HepG2 (cell line): ENCODE results near the gene CHIC2. TPM values are rescaled to one million over a fixed set of nuclear protein-coding genes. Genes with fewer than 3 reads are reported as not detected.

Experiments
- ATAC-seq: fragments of 200-7000 bp; cut with Tn5 transposase; 3 replicates; pipeline ENCODE4 v1.9.1; 2020; ENCODE audit warnings: mild to moderate bottlenecking, moderate library complexity
- BruUV-seq: library from RNA; stranded (reverse); fragments of 400-500 nt; replicated peaks from 2 replicates; lab custom pipeline; 2021; lab: Mats Ljungman, UMichigan
- CTCF ChIA-PET: fragments of 300-600 bp; formaldehyde crosslinking; extraction: SDS; loops from one replicate; lab custom pipeline; 2021; ENCODE audit warnings: low total read pairs, inconsistent platforms, low intra/inter-chr PET ratio; lab: Yijun Ruan, JAX
- POLR2A ChIA-PET: fragments of 350-600 bp; sonication (Branson Sonifier 250); formaldehyde crosslinking; loops from one replicate; lab custom pipeline; 2020; ENCODE audit warnings: antibody characterized with exemption, inconsistent platforms; lab: Yijun Ruan, JAX
- DNase-seq: peaks from one replicate; pipeline ENCODE4 v3.0.0-alpha.2; 2015; ENCODE audit warnings: low spot score
- FAIRE-seq: peaks from 3 replicates; lab custom pipeline; 2011; peaks lifted over from hg19 to GRCh38; lab: Jason Lieb, UNC
- H2AFZ ChIP-seq: one replicate; pipeline ENCODE4 v1.6.1; 2011; ENCODE audit warnings: low read length, inconsistent platforms
- H3K27ac ChIP-seq: fragments of 300-600 bp; 3 replicates; pipeline ENCODE4 v1.8.0; 2011; ENCODE audit warnings: mixed run types, mild to moderate bottlenecking, mixed read lengths, low read length, inconsistent platforms; ENCODE audit not compliant: insufficient read depth; ENCODE audit errors: extremely low read length
- H3K27me3 ChIP-seq, 2 experiments: fragments of 200-600 bp in 1 of 2; 2 replicates in 1 of 2; 3 replicates in 1 of 2; pipeline versions ENCODE4 v1.6.0 to v1.8.0; 2011; ENCODE audit warnings: low read length in 2 of 2, mild to moderate bottlenecking in 2 of 2, moderate library complexity in 2 of 2, inconsistent platforms in 1 of 2; ENCODE audit not compliant: insufficient read depth in 2 of 2, control insufficient read depth in 1 of 2
- H3K36me3 ChIP-seq, 2 experiments: fragments of 200-600 bp in 1 of 2; replicated peaks in 1 of 2; 2 replicates in 1 of 2; 3 replicates in 1 of 2; pipeline versions ENCODE4 v1.5.1 to v1.8.0; 2011; ENCODE audit warnings: low read length in 2 of 2, inconsistent platforms in 1 of 2; ENCODE audit not compliant: insufficient read depth in 2 of 2, control insufficient read depth in 1 of 2
- H3K4me1 ChIP-seq: 2 replicates; pipeline ENCODE4 v1.5.1; 2012; ENCODE audit warnings: low read length, inconsistent platforms; ENCODE audit not compliant: insufficient read depth
- H3K4me2 ChIP-seq: 2 replicates; pipeline ENCODE4 v1.6.0; 2011; ENCODE audit warnings: low read depth, low read length, inconsistent platforms
- H3K4me3 ChIP-seq, 3 experiments: fragments of 200-600 bp in 1 of 3; sonication (generic), shearing (Covaris generic) in 1 of 3; replicated peaks in 1 of 3; 2 replicates each; pipeline ENCODE4 v1.5.1; 2011 to 2016; ENCODE audit warnings: low read length in 3 of 3, inconsistent platforms in 2 of 3, low read depth in 2 of 3, mild to moderate bottlenecking in 2 of 3, control low read depth in 1 of 3, mixed read lengths in 1 of 3; ENCODE audit not compliant: insufficient read depth in 1 of 3
- H3K79me2 ChIP-seq: one replicate; pipeline ENCODE4 v1.6.1; 2011; ENCODE audit warnings: low read length, inconsistent platforms; ENCODE audit not compliant: insufficient read depth
- H3K9ac ChIP-seq: 2 replicates; pipeline ENCODE4 v1.6.0; 2011; ENCODE audit warnings: mild to moderate bottlenecking, low read depth, low read length, inconsistent platforms; ENCODE audit not compliant: insufficient read depth
- H3K9me3 ChIP-seq: 2 replicates; pipeline ENCODE4 v1.5.1; 2012; ENCODE audit warnings: mild to moderate bottlenecking, low read length
- H4K20me1 ChIP-seq: 2 replicates; pipeline ENCODE4 v1.6.0; 2011; ENCODE audit warnings: inconsistent platforms, mild to moderate bottlenecking, low read length, moderate library complexity; ENCODE audit not compliant: insufficient read depth
- ASH2L ChIP-seq: fragments of 300-600, 200-600 bp; sonication (generic); IDR thresholded peaks from 2 replicates; pipeline ENCODE4 v1.7.0; 2017; ENCODE audit warnings: low read depth, mild to moderate bottlenecking, moderate library complexity, mixed read lengths, low read length; ENCODE audit not compliant: insufficient read length
- CEBPB ChIP-seq: IDR thresholded peaks from 2 replicates; pipeline ENCODE4 v1.6.1; 2011; ENCODE audit warnings: low read depth, low read length, improper control_type of control experiment, borderline replicate concordance
- CENPX ChIP-seq: sonication (generic); formaldehyde crosslinking; IDR thresholded peaks from 2 replicates; pipeline ENCODE4 v1.9.0; 2021; ENCODE audit warnings: mild to moderate bottlenecking, missing genetic modification reagents, moderate library complexity
- CHD2 ChIP-seq: IDR thresholded peaks from 2 replicates; pipeline ENCODE4 v1.6.1; 2011; ENCODE audit warnings: low read depth, low read length, improper control_type of control experiment
- ETV5 ChIP-seq: IDR thresholded peaks from 2 replicates; pipeline ENCODE4 v1.6.1; 2018; ENCODE audit warnings: missing biosample characterization, missing genetic modification reagents, inconsistent platforms, borderline replicate concordance
- FIP1L1 ChIP-seq: fragments of 200-400 bp; formaldehyde crosslinking; IDR thresholded peaks from 2 replicates; pipeline ENCODE4 v1.6.1; 2018; ENCODE audit warnings: low read depth, mild to moderate bottlenecking, low read length, moderate library complexity, borderline replicate concordance; ENCODE audit not compliant: insufficient read depth
- FOSL1 ChIP-seq: sonication (generic); formaldehyde crosslinking; IDR thresholded peaks from 2 replicates; pipeline ENCODE4 v1.9.0; 2021; ENCODE audit warnings: missing genetic modification reagents, borderline replicate concordance
- KDM2A ChIP-seq: sonication (generic); formaldehyde crosslinking; IDR thresholded peaks from 2 replicates; pipeline ENCODE4 v1.4.0; 2020; ENCODE audit warnings: low read depth, missing genetic modification reagents, borderline replicate concordance
- KDM4B ChIP-seq: sonication (generic); formaldehyde crosslinking; IDR thresholded peaks from 2 replicates; pipeline ENCODE4 v1.4.0; 2020; ENCODE audit warnings: missing genetic modification reagents
- NFYB ChIP-seq: sonication (generic); formaldehyde crosslinking; IDR thresholded peaks from 2 replicates; pipeline ENCODE4 v1.4.0; 2020; ENCODE audit warnings: missing genetic modification reagents
- RAD21 ChIP-seq: fragments of 450-650 bp; formaldehyde crosslinking; IDR thresholded peaks from 2 replicates; pipeline ENCODE4 v1.5.0; 2020; ENCODE audit warnings: mild to moderate bottlenecking
- SIN3B ChIP-seq: fragments of 150-350 bp; IDR thresholded peaks from 2 replicates; pipeline ENCODE4 v1.6.1; 2014; ENCODE audit warnings: low read length
- SMAD1 ChIP-seq: sonication (generic); formaldehyde crosslinking; IDR thresholded peaks from 2 replicates; pipeline ENCODE4 v1.4.0; 2020; ENCODE audit warnings: missing genetic modification reagents, low read depth, mild to moderate bottlenecking, borderline replicate concordance
- TBL1XR1 ChIP-seq: fragments of 150-350 bp; IDR thresholded peaks from 2 replicates; pipeline ENCODE4 v1.6.1; 2014; ENCODE audit warnings: borderline replicate concordance, low read length; ENCODE audit not compliant: partially characterized antibody
- THAP8 ChIP-seq: sonication (generic); formaldehyde crosslinking; IDR thresholded peaks from 2 replicates; pipeline ENCODE4 v1.5.1; 2020; ENCODE audit warnings: missing genetic modification reagents, mild to moderate bottlenecking, borderline replicate concordance
- ZBTB25 ChIP-seq: IDR thresholded peaks from 2 replicates; pipeline ENCODE4 v1.6.1; 2018; ENCODE audit warnings: missing genetic modification reagents
- ZNF24 ChIP-seq: fragments of 450-650 bp; IDR thresholded peaks from 2 replicates; pipeline ENCODE4 v1.6.1; 2017; ENCODE audit warnings: antibody characterized with exemption, mild to moderate bottlenecking
- ZNF660 ChIP-seq: sonication (generic); formaldehyde crosslinking; IDR thresholded peaks from 2 replicates; pipeline ENCODE4 v1.5.1; 2020; ENCODE audit warnings: mild to moderate bottlenecking, low read depth, missing genetic modification reagents, borderline replicate concordance
- ZNF703 ChIP-seq: sonication (generic); formaldehyde crosslinking; IDR thresholded peaks from 2 replicates; pipeline ENCODE4 v1.5.1; 2020; ENCODE audit warnings: missing genetic modification reagents, mild to moderate bottlenecking, moderate library complexity, borderline replicate concordance
- WGBS: methylation state at CpG from one replicate; pipeline ENCODE4 v1.1.6; 2017; ENCODE audit warnings: low lambda C conversion rate; 5-methylcytosine and 5-hydroxymethylcytosine counted together
- in situ Hi-C: cut with HindIII; loops from 2 replicates; pipeline ENCODE4 v1.10.0; 2017; ENCODE audit warnings: low pct_unique_long_range_greater_than_20kb; ENCODE audit not compliant: extremely low pct_ligation_motif_present
- intact Hi-C: fragments of 100-400 bp; cut with micrococcal nuclease; formaldehyde crosslinking; loops from one replicate; pipeline ENCODE4 v1.10.0; 2022; ENCODE audit not compliant: unreplicated experiment
- polyA plus RNA-seq, 8 experiments: library from polyadenylated mRNA; depleted of rRNA in 3 of 8; stranded (reverse) in 7 of 8; unstranded in 1 of 8; fragments of >200 nt; fragmentation: Illumina TruSeq in 4 of 8; extraction: Trizol in 4 of 8; gene quantifications; 2 replicates each; pipeline versions ENCODE4 v1.2.1 to v1.2.3, GENCODE V29; 2011 to 2016; ENCODE audit warnings: low read depth in 4 of 8, missing spikeins in 1 of 8, mixed read lengths in 1 of 8; ENCODE audit not compliant: insufficient read depth in 1 of 8
- total RNA-seq, 5 experiments: library from RNA; depleted of rRNA; stranded (reverse); fragments of >200 nt; fragmentation: Illumina TruSeq; extraction: Trizol; gene quantifications; 2 replicates each; pipeline ENCODE4 v1.2.3, GENCODE V29; 2016; ENCODE audit warnings: low read depth in 1 of 5
- TF ChIP-seq, protein P1 (sequence below): IDR thresholded peaks from 2 replicates; pipeline ENCODE4 v1.6.1; 2016; ENCODE audit warnings: mild to moderate bottlenecking, missing biosample characterization, missing genetic modification reagents

The CHIC2 gene
- total and polyA plus RNA-seq, 2 of the 13 experiments (the other 11 are each of a cell fraction or from before 2014, with no cell fraction given) = 10.0 to 17.2 TPM

DNA sequence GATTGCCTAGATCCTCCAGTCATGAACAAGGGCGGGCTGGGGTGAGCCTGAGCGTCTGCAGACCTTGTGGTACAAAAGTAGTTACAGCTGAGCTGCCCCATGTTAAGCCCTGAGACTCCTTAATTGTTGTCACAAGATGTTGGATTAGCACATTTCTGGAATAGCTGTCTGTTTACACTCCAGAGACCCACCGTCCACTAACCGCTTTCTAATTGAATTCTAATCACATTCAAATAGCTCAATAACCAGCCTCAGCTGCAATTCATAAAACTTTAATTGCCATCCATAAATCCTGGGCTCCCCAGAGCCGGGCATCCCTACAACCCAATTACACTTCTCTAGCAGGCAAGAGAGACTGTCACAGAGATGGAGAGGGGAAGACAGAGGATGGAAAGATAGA is 34.0 kb upstream of the CHIC2 start:
- no peak for TF ChIP-seq RAD21
- TF ChIP-seq FIP1L1 = no peak
- TF ChIP-seq CENPX = no peak
- TF ChIP-seq ZBTB25 = no peak
- TF ChIP-seq ZNF660 = no peak
- TF ChIP-seq ZNF24 = no peak
- no peak for TF ChIP-seq NFYB (CRISPR knock-in tag)
- no peak for TF ChIP-seq CEBPB
- TF ChIP-seq THAP8 = no peak
- no peak for TF ChIP-seq ETV5 (CRISPR knock-in tag)
- TF ChIP-seq FOSL1 (CRISPR knock-in tag) = no peak
- TF ChIP-seq SIN3B = no peak
- TF ChIP-seq, protein P1, sequence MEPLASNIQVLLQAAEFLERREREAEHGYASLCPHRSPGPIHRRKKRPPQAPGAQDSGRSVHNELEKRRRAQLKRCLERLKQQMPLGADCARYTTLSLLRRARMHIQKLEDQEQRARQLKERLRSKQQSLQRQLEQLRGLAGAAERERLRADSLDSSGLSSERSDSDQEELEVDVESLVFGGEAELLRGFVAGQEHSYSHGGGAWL (CRISPR knock-in tag) = no peak
- TF ChIP-seq ZNF703 (CRISPR knock-in tag) = no peak
- no peak for TF ChIP-seq TBL1XR1
- TF ChIP-seq KDM4B = no peak
- TF ChIP-seq ASH2L = no peak
- no peak for TF ChIP-seq SMAD1 (CRISPR knock-in tag)
- TF ChIP-seq CHD2 = no peak
- TF ChIP-seq KDM2A (CRISPR knock-in tag) = no peak
- WGBS = 12% methylated on average over 4 of the region's 5 CpGs
- Histone ChIP-seq H3K27ac (no peak overlapping the region), H3K9ac (no peak overlapping the region), H3K4me2 (no peak overlapping the region), H3K79me2 (no peaks in the 10 kb centered on the region), H3K9me3 (no peaks in the 10 kb centered on the region), H3K27me3 (peaks cover 12 to 92% of the 10 kb centered on the region in 2 experiments), H4K20me1 (no peaks in the 10 kb centered on the region), H3K4me1 (peaks cover 30% of the 10 kb centered on the region), H2AFZ (no peak overlapping the region), H3K36me3 (no peaks in the 10 kb centered on the region), H3K4me3 (no peak overlapping the region)
- ATAC-seq (no peak), FAIRE-seq (no peak), DNase-seq (no peak)
- in situ Hi-C loops (no loop called here), intact Hi-C loops (no loop called here)
- no TSS peak for BruUV-seq
- CTCF ChIA-PET = no interaction called here
- POLR2A ChIA-PET = no interaction called here
